ENCODE results near the gene ADO.

ADO gene

DNA sequence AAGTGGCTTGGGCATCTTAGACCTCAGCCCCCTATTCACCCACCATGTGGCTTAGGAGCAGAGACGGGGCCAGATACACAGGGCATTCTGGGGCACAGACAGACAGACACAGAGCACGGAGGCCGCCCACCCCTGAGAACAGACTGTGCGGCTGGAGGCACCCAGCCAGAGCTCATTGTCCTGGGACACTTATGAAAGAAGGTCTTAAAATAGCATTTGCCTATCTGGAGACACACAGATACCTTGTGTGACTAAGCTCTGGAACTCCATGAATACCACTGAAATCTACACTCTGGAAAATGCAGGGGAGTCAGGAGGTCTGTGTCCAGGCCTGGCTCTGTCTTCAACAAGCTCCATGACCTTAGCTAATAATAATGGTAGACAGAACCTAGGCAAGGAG, 41.4 kb upstream of the ADO start:
- DNase-seq (ENCODE audit: low read depth): no peak
- H3K4me3 ChIP-seq (ENCODE audit: control insufficient read depth, low read depth, low read length): no peak overlapping the region
- TF ChIP-seq CTCF (conservative IDR thresholded peaks at IDR 0.05; ENCODE audit: control insufficient read depth, insufficient read depth, low read depth, low read length): no peak

- H3K4me3 ChIP-seq (ENCODE audit: control insufficient read depth, low read depth, low read length): no peak overlapping the region
- TF ChIP-seq CTCF (conservative IDR thresholded peaks at IDR 0.05; ENCODE audit: control insufficient read depth, insufficient read depth, low read depth, low read length): no peak
- no peak for DNase-seq (ENCODE audit: low read depth)
Observed at GRCh38 chr10:62764011-62764410, 40.5 kb upstream of the ADO start.

- DNase-seq (ENCODE audit: low read depth): no peak
- TF ChIP-seq CTCF (conservative IDR thresholded peaks at IDR 0.05; ENCODE audit: control insufficient read depth, insufficient read depth, low read depth, low read length): no peak
- H3K4me3 ChIP-seq (ENCODE audit: control insufficient read depth, low read depth, low read length): no peak overlapping the region
Observed at GRCh38 chr10:62765726-62766125, 38.8 kb upstream of the ADO start.

GRCh38 chr10:62766386-62766785, 38.1 kb upstream of the ADO start:
- no peak for TF ChIP-seq CTCF (conservative IDR thresholded peaks at IDR 0.05; ENCODE audit: control insufficient read depth, insufficient read depth, low read depth, low read length)
- no peak for DNase-seq (ENCODE audit: low read depth)
- H3K4me3 ChIP-seq (ENCODE audit: control insufficient read depth, low read depth, low read length): no peak overlapping the region

DNA sequence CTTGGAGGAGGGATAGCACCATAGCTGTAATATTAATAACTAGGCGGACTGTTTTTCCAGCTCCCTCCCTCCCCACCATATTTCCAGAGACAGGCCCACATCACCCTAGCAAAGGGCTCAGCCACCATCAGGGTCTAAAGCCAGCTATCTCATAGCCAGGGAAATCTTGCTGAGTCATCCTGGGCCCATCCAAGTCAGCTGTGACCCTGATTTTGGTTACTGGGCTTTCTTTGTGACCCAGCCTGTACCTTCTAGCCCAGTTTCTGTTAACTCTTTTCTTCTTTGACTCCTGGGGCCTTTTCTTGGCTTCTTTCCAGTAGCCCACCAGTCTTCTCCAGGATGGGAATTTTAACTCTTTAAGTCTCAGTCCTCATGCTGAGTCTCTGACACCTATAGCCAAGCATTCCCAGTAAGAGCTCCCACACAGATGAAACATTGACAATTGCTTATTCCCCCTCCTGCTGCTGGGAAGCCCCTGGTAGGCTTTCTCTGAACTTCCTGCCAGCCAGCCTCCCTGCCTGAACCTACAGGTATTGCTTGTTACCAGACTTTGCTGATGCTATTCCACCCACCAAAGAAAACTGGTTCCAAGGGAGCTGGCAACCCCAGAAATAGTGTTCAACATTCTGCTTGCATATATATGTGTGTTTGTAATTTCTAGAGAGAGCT, 34.8 kb upstream of the ADO start:
- peak; percentile 30 for DNase-seq (ENCODE audit: low read depth)
- H3K4me3 ChIP-seq (ENCODE audit: control insufficient read depth, low read depth, low read length): no peak overlapping the region
- TF ChIP-seq CTCF (conservative IDR thresholded peaks at IDR 0.05; ENCODE audit: control insufficient read depth, insufficient read depth, low read depth, low read length): no peak

GRCh38 chr10:62772186-62772974, 32.1 kb upstream of the ADO start:
- DNase-seq (ENCODE audit: low read depth): peak; percentile 11
- no peak overlapping the region for H3K4me3 ChIP-seq (ENCODE audit: control insufficient read depth, low read depth, low read length)
- no peak for TF ChIP-seq CTCF (conservative IDR thresholded peaks at IDR 0.05; ENCODE audit: control insufficient read depth, insufficient read depth, low read depth, low read length)

Data from fibroblast of mammary gland (primary cell).